ENCODE results near the gene A1BG.
A peak's percentile ranks its signal among the peaks of the same experiment; 100 is the strongest.

Gene A1BG

GRCh38 chr19:58336820-58337219 is 16.5 kb downstream of the A1BG start:
- H3K36me3 ChIP-seq = peaks cover 69% of the 10 kb centered on the region
- no peaks in the 10 kb centered on the region for H3K27me3 ChIP-seq
- H4K20me1 ChIP-seq = peaks cover 17% of the 10 kb centered on the region; the same call in 1 of the 2 replicates
- peaks cover 12% of the 10 kb centered on the region for H3K9me3 ChIP-seq
- H3K4me1 ChIP-seq = peaks cover 14% of the 10 kb centered on the region
- no peak overlapping the region for H3K4me2 ChIP-seq
- no peak overlapping the region for H3K4me3 ChIP-seq
- no peak overlapping the region for H3K9ac ChIP-seq
- no peak for TF ChIP-seq Cebpa-rat (IDR thresholded peaks at IDR 0.05)
- no peak overlapping the region for H3K27ac ChIP-seq

GRCh38 chr19:58336216-58336615 is 17.1 kb downstream of the A1BG start:
- Histone ChIP-seq H4K20me1 (peaks cover 11% of the 10 kb centered on the region; the same call in 1 of the 2 replicates), H3K4me3 (no peak overlapping the region), H3K36me3 (peaks cover 63% of the 10 kb centered on the region), H3K4me1 (peaks cover 14% of the 10 kb centered on the region), H3K27me3 (no peaks in the 10 kb centered on the region), H3K9me3 (peaks cover 12% of the 10 kb centered on the region), H3K9ac (no peak overlapping the region), H3K27ac (no peak overlapping the region; the same call in 1 of the 2 replicates), H3K4me2 (no peak overlapping the region)
- no peak for TF ChIP-seq Cebpa-rat (IDR thresholded peaks at IDR 0.05)

GRCh38 chr19:58335630-58336029 is 17.7 kb downstream of the A1BG start:
- Histone ChIP-seq H3K36me3 (peaks cover 57% of the 10 kb centered on the region), H3K4me2 (no peak overlapping the region), H4K20me1 (peaks cover 7% of the 10 kb centered on the region; the same call in 1 of the 2 replicates), H3K4me3 (no peak overlapping the region), H3K9ac (no peak overlapping the region), H3K9me3 (peaks cover 12% of the 10 kb centered on the region), H3K27me3 (no peaks in the 10 kb centered on the region), H3K4me1 (peaks cover 14% of the 10 kb centered on the region), H3K27ac (no peak overlapping the region)
- TF ChIP-seq Cebpa-rat (IDR thresholded peaks at IDR 0.05) = no peak

- no peak for TF ChIP-seq Cebpa-rat (IDR thresholded peaks at IDR 0.05)
- peaks cover 52% of the 10 kb centered on the region for H3K36me3 ChIP-seq
- H3K9ac ChIP-seq = no peak overlapping the region
These were observed 18.5 kb downstream of the A1BG start for GRCh38 chr19:58334691-58335249.

GRCh38 chr19:58332697-58333096 is 20.6 kb downstream of the A1BG start:
- peaks cover 23% of the 10 kb centered on the region for H3K4me1 ChIP-seq
- H3K4me2 ChIP-seq = no peak overlapping the region
- no peaks in the 10 kb centered on the region for H3K27me3 ChIP-seq
- TF ChIP-seq Cebpa-rat (IDR thresholded peaks at IDR 0.05) = no peak
- H3K4me3 ChIP-seq = no peak overlapping the region
- no peak overlapping the region for H3K27ac ChIP-seq
- H3K9ac ChIP-seq = no peak overlapping the region
- peaks cover 31% of the 10 kb centered on the region for H3K36me3 ChIP-seq
- H4K20me1 ChIP-seq = peaks cover 18% of the 10 kb centered on the region; the same call in 1 of the 2 replicates
- no peaks in the 10 kb centered on the region for H3K9me3 ChIP-seq

More at GRCh38 chr19:58334691-58335249, 18.5 kb downstream of the A1BG start:
- peaks cover 8% of the 10 kb centered on the region for H3K4me1 ChIP-seq
- H3K9me3 ChIP-seq = peaks cover 12% of the 10 kb centered on the region
- peaks cover 7% of the 10 kb centered on the region; the same call in 1 of the 2 replicates for H4K20me1 ChIP-seq
- no peak overlapping the region for H3K27ac ChIP-seq
- H3K4me2 ChIP-seq = no peak overlapping the region
- no peak overlapping the region for H3K4me3 ChIP-seq
- H3K27me3 ChIP-seq = no peaks in the 10 kb centered on the region

- peaks cover 12% of the 10 kb centered on the region for H3K36me3 ChIP-seq
- no peak overlapping the region for H3K4me2 ChIP-seq
- peaks cover 11% of the 10 kb centered on the region; the same call in 1 of the 2 replicates for H4K20me1 ChIP-seq
- H3K27me3 ChIP-seq = no peaks in the 10 kb centered on the region
- H3K9ac ChIP-seq = no peak overlapping the region
- H3K4me1 ChIP-seq = peaks cover 33% of the 10 kb centered on the region
- no peak overlapping the region for H3K4me3 ChIP-seq
- TF ChIP-seq Cebpa-rat (IDR thresholded peaks at IDR 0.05) = no peak
- H3K27ac ChIP-seq = no peak overlapping the region
- H3K9me3 ChIP-seq = no peaks in the 10 kb centered on the region
These were observed 22.8 kb downstream of the A1BG start for GRCh38 chr19:58330458-58330857.

GRCh38 chr19:58328999-58329398 is 24.3 kb downstream of the A1BG start:
- TF ChIP-seq Cebpa-rat (IDR thresholded peaks at IDR 0.05) = no peak
- Histone ChIP-seq H3K4me1 (peaks cover 38% of the 10 kb centered on the region), H3K4me3 (no peak overlapping the region), H3K9me3 (no peaks in the 10 kb centered on the region), H3K4me2 (peak overlapping the region; percentile 95), H3K36me3 (0 out of 2 replicates have a peak, but pooled peaks cover 4% of the 10 kb centered on the region), H3K27me3 (no peaks in the 10 kb centered on the region), H4K20me1 (peaks cover 11% of the 10 kb centered on the region; the same call in 1 of the 2 replicates), H3K9ac (peak overlapping the region; percentile 48; the same call in 1 of the 2 replicates), H3K27ac (no peak overlapping the region)

GRCh38 chr19:58326914-58327726 is 26.2 kb downstream of the A1BG start, which contains the start of gene ZSCAN22:
TSS of gene ZSCAN22 (plus strand) at chr19:58326994. CDS start at chr19:58334803, 7,809 bp downstream.
- H3K4me3 ChIP-seq = peak within 1 kb of the TSS; percentile 92
- peaks cover 24% of the 10 kb centered on the region for H4K20me1 ChIP-seq
- H3K9ac ChIP-seq = peak within 1 kb of the TSS; percentile 82
- H3K4me1 ChIP-seq = peaks cover 38% of the 10 kb centered on the region
- peak within 1 kb of the TSS; percentile 75 for H3K27ac ChIP-seq
- H3K4me2 ChIP-seq = peak within 1 kb of the TSS; percentile 95
- no peaks in the 10 kb centered on the region for H3K9me3 ChIP-seq
- H3K36me3 ChIP-seq = peaks cover 15% of the 10 kb centered on the region
- TF ChIP-seq Cebpa-rat (IDR thresholded peaks at IDR 0.05) = no peak
- H3K27me3 ChIP-seq = no peaks in the 10 kb centered on the region

GRCh38 chr19:58326501-58326913 is 26.8 kb downstream of the A1BG start:
- Histone ChIP-seq H3K4me2 (peak overlapping the region; percentile 95), H3K36me3 (peaks cover 20% of the 10 kb centered on the region), H3K4me3 (peak overlapping the region; percentile 92), H3K27ac (peak overlapping the region; percentile 75), H4K20me1 (peaks cover 30% of the 10 kb centered on the region), H3K4me1 (peaks cover 38% of the 10 kb centered on the region), H3K9ac (peak overlapping the region; percentile 82), H3K9me3 (no peaks in the 10 kb centered on the region), H3K27me3 (no peaks in the 10 kb centered on the region)
- no peak for TF ChIP-seq Cebpa-rat (IDR thresholded peaks at IDR 0.05)
